SK-N-SH (cell line): Measurements from ENCODE around the gene TRAF1. TPM values are rescaled to one million over a fixed set of nuclear protein-coding genes. Genes with fewer than 3 reads are reported as not detected.

Experiments
- CTCF ChIA-PET: fragments of 300-600, 350-600 bp; formaldehyde crosslinking; extraction: SDS; loops from one replicate; lab custom pipeline; 2021; lab: Yijun Ruan, JAX
- POLR2A ChIA-PET: fragments of 350-600 bp; sonication (Branson Sonifier 250); formaldehyde crosslinking; extraction: SDS; loops from one replicate; lab custom pipeline; 2020; ENCODE audit warnings: antibody characterized with exemption, inconsistent platforms; lab: Yijun Ruan, JAX
- DNase-seq: peaks from one replicate; pipeline ENCODE4 v3.0.0; 2012
- H2AFZ ChIP-seq: fragments of 200-600 bp; sonication (generic); 2 replicates; pipeline ENCODE4 v1.8.1; 2016; ENCODE audit warnings: antibody characterized with exemption, mild to moderate bottlenecking, low read depth
- H3F3A ChIP-seq: fragments of 200-600 bp; sonication (generic); replicated peaks from 2 replicates; pipeline ENCODE3; 2016; ENCODE audit warnings: antibody characterized with exemption, mild to moderate bottlenecking; ENCODE audit not compliant: insufficient read depth
- H3K27ac ChIP-seq, 2 experiments: fragments of 200-500 bp in 1 of 2; fragments of 200-600 bp in 1 of 2; sonication (Bioruptor generic) in 1 of 2; sonication (generic), shearing (Covaris generic) in 1 of 2; 2 replicates each; pipeline versions ENCODE4 v1.5.1 to v1.6.1; 2014 to 2016; ENCODE audit warnings: low read depth in 2 of 2, inconsistent platforms in 1 of 2, low read length in 1 of 2, mild to moderate bottlenecking in 1 of 2, mixed read lengths in 1 of 2
- H3K27me3 ChIP-seq: fragments of 200-600 bp; sonication (generic), shearing (Covaris generic); 2 replicates; pipeline ENCODE4 v1.6.1; 2016; ENCODE audit warnings: mixed run types; ENCODE audit not compliant: insufficient read depth
- H3K36me3 ChIP-seq, 2 experiments: fragments of 200-500 bp in 1 of 2; fragments of 200-600 bp in 1 of 2; sonication (Bioruptor generic) in 1 of 2; sonication (generic) in 1 of 2; replicated peaks in 1 of 2; 2 replicates each; pipeline versions ENCODE3 to v1.5.1; 2014 to 2016; ENCODE audit warnings: low read length in 1 of 2, mild to moderate bottlenecking in 1 of 2; ENCODE audit not compliant: insufficient read depth in 2 of 2, control insufficient read depth in 1 of 2
- H3K4me1 ChIP-seq, 2 experiments: fragments of 200-500 bp in 1 of 2; fragments of 200-600 bp in 1 of 2; sonication (Bioruptor generic) in 1 of 2; sonication (generic), shearing (Covaris generic) in 1 of 2; 2 replicates each; pipeline versions ENCODE4 v1.5.1 to v1.6.1; 2014 to 2016; ENCODE audit warnings: low read depth in 1 of 2, low read length in 1 of 2, mixed run types in 1 of 2; ENCODE audit not compliant: insufficient read depth in 2 of 2, control insufficient read depth in 1 of 2
- H3K4me2 ChIP-seq: fragments of 200-600 bp; sonication (generic), shearing (Covaris generic); 2 replicates; pipeline ENCODE4 v1.6.1; 2017; ENCODE audit warnings: mixed run types
- H3K4me3 ChIP-seq, 2 experiments: fragments of 200-500 bp in 1 of 2; fragments of 200-600 bp in 1 of 2; sonication (Bioruptor generic) in 1 of 2; sonication (generic), shearing (Covaris generic) in 1 of 2; 2 replicates each; pipeline versions ENCODE4 v1.5.1 to v1.8.1; 2014 to 2016; ENCODE audit warnings: low read depth in 2 of 2, inconsistent platforms in 1 of 2, low read length in 1 of 2, mild to moderate bottlenecking in 1 of 2, mixed read lengths in 1 of 2, moderate library complexity in 1 of 2
- H3K79me2 ChIP-seq: fragments of 200-600 bp; sonication (generic); 2 replicates; pipeline ENCODE4 v1.8.1; 2017; ENCODE audit warnings: mild to moderate bottlenecking; ENCODE audit not compliant: insufficient read depth
- H3K9ac ChIP-seq: fragments of 200-600 bp; sonication (generic); 2 replicates; pipeline ENCODE4 v1.6.1; 2017; ENCODE audit warnings: mixed run types
- H3K9me2 ChIP-seq: fragments of 200-600 bp; sonication (generic); 2 replicates; pipeline ENCODE4 v1.6.1; 2017; ENCODE audit warnings: mixed run types
- H3K9me3 ChIP-seq: fragments of 200-600 bp; sonication (generic); 2 replicates; pipeline ENCODE4 v1.6.1; 2017; ENCODE audit warnings: mixed run types, mild to moderate bottlenecking, moderate library complexity
- H4K20me1 ChIP-seq: fragments of 200-600 bp; sonication (generic); 2 replicates; pipeline ENCODE4 v1.6.1; 2017; ENCODE audit warnings: mild to moderate bottlenecking, mixed run types; ENCODE audit not compliant: insufficient read depth
- GATA2 ChIP-seq: sonication (generic); formaldehyde crosslinking; IDR thresholded peaks from 2 replicates; pipeline ENCODE4 v1.5.0; 2020; ENCODE audit warnings: mild to moderate bottlenecking, missing genetic modification reagents
- MEF2A ChIP-seq: IDR thresholded peaks from 2 replicates; pipeline ENCODE4 v1.4.0; 2012; ENCODE audit warnings: low read depth, borderline replicate concordance
- MXI1 ChIP-seq: IDR thresholded peaks from 2 replicates; pipeline ENCODE4 v1.6.1; 2012; ENCODE audit warnings: mild to moderate bottlenecking, low read depth, low read length, improper control_type of control experiment
- SIN3A ChIP-seq: IDR thresholded peaks from 2 replicates; pipeline ENCODE4 v1.6.1; 2012; ENCODE audit warnings: low read depth, mild to moderate bottlenecking, low read length, moderate library complexity, borderline replicate concordance
- TAF1 ChIP-seq: IDR thresholded peaks from 2 replicates; pipeline ENCODE4 v1.6.1; 2012; ENCODE audit warnings: low read depth, mild to moderate bottlenecking, low read length, moderate library complexity, borderline replicate concordance
- WGBS: methylation state at CpG from one replicate; pipeline ENCODE4 v1.1.6; 2017; ENCODE audit warnings: low lambda C conversion rate; 5-methylcytosine and 5-hydroxymethylcytosine counted together
- polyA plus RNA-seq, 3 experiments: library from polyadenylated mRNA; depleted of rRNA; stranded (reverse); fragments of >200 nt; gene quantifications; 2 replicates each; pipeline ENCODE4 v1.2.3, GENCODE V29; 2012
- TF ChIP-seq, protein P1 (sequence below): IDR thresholded peaks from 2 replicates; pipeline ENCODE4 v1.4.0; 2012; ENCODE audit warnings: low read depth, borderline replicate concordance
- TF ChIP-seq, protein P2 (sequence below): IDR thresholded peaks from 2 replicates; pipeline ENCODE4 v1.6.1; 2012; ENCODE audit warnings: mild to moderate bottlenecking, low read depth, low read length, moderate library complexity
- TF ChIP-seq, protein P3 (sequence below): IDR thresholded peaks from 2 replicates; pipeline ENCODE4 v1.4.0; 2012; ENCODE audit warnings: low read depth, borderline replicate concordance
- TF ChIP-seq, protein P4 (sequence below): fragments of 150-350 bp; IDR thresholded peaks from 2 replicates; pipeline ENCODE4 v1.6.1; 2017; ENCODE audit warnings: antibody characterized with exemption, low read length, low read depth, borderline replicate concordance
- TF ChIP-seq, protein P5 (sequence below): IDR thresholded peaks from 2 replicates; pipeline ENCODE4 v1.4.0; 2012; ENCODE audit warnings: low read depth

The TRAF1 gene
- polyA plus RNA-seq, 1 of the 3 experiments (the other 2 are of a cell fraction), result 1.2 TPM

DNA sequence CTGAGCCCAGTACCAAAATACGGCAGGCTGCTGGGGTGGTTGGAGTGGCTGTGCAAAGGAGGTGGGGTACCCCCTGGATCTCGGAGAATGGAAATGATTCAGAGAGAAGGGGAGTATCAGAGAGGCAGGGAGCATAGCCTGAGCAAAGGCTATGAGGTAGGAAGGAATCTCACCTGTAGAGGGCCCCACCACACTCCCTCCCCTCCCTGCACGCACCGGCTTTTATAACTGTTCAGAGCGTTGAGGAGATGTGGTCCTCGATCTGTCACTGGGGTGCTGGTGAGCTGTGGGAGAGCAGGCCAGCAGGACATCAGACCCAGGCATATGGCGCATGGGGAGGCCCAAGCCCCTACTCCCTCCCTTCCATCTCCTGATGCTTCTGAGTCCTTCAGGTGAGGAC lies 62.8 kb downstream of the TRAF1 start:
- Histone ChIP-seq H2AFZ (no peak overlapping the region), H3K4me3 (no peak overlapping the region), H3K27ac (no peak overlapping the region; a peak in 1 of 4 replicates), H3K9me2 (no peaks in the 10 kb centered on the region), H3K9me3 (no peaks in the 10 kb centered on the region), H3K36me3 (peaks cover 0 to 58% of the 10 kb centered on the region in 2 experiments), H4K20me1 (no peaks in the 10 kb centered on the region), H3F3A (peaks cover 3% of the 10 kb centered on the region), H3K4me2 (no peak overlapping the region), H3K4me1 (no peaks in the 10 kb centered on the region), H3K9ac (no peak overlapping the region), H3K27me3 (no peaks in the 10 kb centered on the region), H3K79me2 (no peaks in the 10 kb centered on the region)
- no peak for DNase-seq
- 100% methylated on average over 5 of the region's 7 CpGs for WGBS
- TF ChIP-seq, protein P1, sequence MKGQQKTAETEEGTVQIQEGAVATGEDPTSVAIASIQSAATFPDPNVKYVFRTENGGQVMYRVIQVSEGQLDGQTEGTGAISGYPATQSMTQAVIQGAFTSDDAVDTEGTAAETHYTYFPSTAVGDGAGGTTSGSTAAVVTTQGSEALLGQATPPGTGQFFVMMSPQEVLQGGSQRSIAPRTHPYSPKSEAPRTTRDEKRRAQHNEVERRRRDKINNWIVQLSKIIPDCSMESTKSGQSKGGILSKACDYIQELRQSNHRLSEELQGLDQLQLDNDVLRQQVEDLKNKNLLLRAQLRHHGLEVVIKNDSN, result no peak
- TF ChIP-seq, protein P2, sequence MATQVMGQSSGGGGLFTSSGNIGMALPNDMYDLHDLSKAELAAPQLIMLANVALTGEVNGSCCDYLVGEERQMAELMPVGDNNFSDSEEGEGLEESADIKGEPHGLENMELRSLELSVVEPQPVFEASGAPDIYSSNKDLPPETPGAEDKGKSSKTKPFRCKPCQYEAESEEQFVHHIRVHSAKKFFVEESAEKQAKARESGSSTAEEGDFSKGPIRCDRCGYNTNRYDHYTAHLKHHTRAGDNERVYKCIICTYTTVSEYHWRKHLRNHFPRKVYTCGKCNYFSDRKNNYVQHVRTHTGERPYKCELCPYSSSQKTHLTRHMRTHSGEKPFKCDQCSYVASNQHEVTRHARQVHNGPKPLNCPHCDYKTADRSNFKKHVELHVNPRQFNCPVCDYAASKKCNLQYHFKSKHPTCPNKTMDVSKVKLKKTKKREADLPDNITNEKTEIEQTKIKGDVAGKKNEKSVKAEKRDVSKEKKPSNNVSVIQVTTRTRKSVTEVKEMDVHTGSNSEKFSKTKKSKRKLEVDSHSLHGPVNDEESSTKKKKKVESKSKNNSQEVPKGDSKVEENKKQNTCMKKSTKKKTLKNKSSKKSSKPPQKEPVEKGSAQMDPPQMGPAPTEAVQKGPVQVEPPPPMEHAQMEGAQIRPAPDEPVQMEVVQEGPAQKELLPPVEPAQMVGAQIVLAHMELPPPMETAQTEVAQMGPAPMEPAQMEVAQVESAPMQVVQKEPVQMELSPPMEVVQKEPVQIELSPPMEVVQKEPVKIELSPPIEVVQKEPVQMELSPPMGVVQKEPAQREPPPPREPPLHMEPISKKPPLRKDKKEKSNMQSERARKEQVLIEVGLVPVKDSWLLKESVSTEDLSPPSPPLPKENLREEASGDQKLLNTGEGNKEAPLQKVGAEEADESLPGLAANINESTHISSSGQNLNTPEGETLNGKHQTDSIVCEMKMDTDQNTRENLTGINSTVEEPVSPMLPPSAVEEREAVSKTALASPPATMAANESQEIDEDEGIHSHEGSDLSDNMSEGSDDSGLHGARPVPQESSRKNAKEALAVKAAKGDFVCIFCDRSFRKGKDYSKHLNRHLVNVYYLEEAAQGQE, result no peak
- TF ChIP-seq MEF2A (no peak), GATA2 (no peak)
- ChIA-PET POLR2A (interaction anchor here (1.1 kb wide), 1 partner anchor 11 kb away, joined by 4 read pairs; no protein-coding TSS in a partner anchor), CTCF (interaction anchor here (0.9 to 1.6 kb wide), 3 partner anchors 9 to 97 kb away, joined by 3 to 5 read pairs (median 3); no protein-coding TSS in a partner anchor)

DNA sequence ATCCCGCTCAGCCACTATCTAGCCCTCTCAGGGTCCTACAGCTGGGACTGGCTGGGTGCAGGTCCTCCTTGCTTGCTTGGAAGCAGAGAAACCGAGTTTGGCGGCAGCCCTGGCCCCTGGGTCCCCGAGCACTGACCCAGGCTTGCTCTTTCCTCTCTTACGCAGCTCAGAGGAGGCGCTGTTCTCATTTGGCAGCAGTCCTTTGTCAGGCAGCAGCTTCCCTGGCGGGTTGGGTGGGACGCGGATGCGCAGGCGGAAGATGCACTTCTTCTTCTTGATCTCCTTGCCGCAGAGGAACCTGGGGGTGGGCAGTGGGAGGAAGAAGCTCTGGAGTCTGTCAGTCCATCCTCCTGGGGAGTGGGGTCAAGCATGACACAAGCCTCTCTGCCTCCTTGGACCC lies 64.1 kb downstream of the TRAF1 start:
- TF ChIP-seq, protein P3, sequence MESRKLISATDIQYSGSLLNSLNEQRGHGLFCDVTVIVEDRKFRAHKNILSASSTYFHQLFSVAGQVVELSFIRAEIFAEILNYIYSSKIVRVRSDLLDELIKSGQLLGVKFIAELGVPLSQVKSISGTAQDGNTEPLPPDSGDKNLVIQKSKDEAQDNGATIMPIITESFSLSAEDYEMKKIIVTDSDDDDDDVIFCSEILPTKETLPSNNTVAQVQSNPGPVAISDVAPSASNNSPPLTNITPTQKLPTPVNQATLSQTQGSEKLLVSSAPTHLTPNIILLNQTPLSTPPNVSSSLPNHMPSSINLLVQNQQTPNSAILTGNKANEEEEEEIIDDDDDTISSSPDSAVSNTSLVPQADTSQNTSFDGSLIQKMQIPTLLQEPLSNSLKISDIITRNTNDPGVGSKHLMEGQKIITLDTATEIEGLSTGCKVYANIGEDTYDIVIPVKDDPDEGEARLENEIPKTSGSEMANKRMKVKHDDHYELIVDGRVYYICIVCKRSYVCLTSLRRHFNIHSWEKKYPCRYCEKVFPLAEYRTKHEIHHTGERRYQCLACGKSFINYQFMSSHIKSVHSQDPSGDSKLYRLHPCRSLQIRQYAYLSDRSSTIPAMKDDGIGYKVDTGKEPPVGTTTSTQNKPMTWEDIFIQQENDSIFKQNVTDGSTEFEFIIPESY, result no peak
- no peak for TF ChIP-seq SIN3A
- TF ChIP-seq, protein P4, sequence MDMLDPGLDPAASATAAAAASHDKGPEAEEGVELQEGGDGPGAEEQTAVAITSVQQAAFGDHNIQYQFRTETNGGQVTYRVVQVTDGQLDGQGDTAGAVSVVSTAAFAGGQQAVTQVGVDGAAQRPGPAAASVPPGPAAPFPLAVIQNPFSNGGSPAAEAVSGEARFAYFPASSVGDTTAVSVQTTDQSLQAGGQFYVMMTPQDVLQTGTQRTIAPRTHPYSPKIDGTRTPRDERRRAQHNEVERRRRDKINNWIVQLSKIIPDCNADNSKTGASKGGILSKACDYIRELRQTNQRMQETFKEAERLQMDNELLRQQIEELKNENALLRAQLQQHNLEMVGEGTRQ, result no peak
- no peak for TF ChIP-seq GATA2
- TF ChIP-seq TAF1, result no peak
- TF ChIP-seq MXI1, result no peak
- TF ChIP-seq, protein P5, sequence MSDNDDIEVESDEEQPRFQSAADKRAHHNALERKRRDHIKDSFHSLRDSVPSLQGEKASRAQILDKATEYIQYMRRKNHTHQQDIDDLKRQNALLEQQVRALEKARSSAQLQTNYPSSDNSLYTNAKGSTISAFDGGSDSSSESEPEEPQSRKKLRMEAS, result no peak
- Histone ChIP-seq H3K4me2 (no peak overlapping the region), H3K27me3 (no peaks in the 10 kb centered on the region), H3K9me3 (no peaks in the 10 kb centered on the region), H3F3A (no peaks in the 10 kb centered on the region), H3K27ac (no peak overlapping the region), H3K4me3 (no peak overlapping the region), H2AFZ (no peak overlapping the region), H3K4me1 (peaks cover 0 to 7% of the 10 kb centered on the region in 2 experiments; a peak in 1 of 4 replicates), H3K9me2 (no peaks in the 10 kb centered on the region), H3K36me3 (peaks cover 0 to 61% of the 10 kb centered on the region in 2 experiments), H3K9ac (no peak overlapping the region), H4K20me1 (no peaks in the 10 kb centered on the region), H3K79me2 (no peaks in the 10 kb centered on the region)
- POLR2A ChIA-PET, result interaction anchor here (1.1 kb wide), 1 partner anchor 10 kb away, joined by 4 read pairs; no protein-coding TSS in a partner anchor
- CTCF ChIA-PET, result interaction anchor here (1.1 to 1.6 kb wide), 2 partner anchors 11 to 198 kb away, joined by 3 to 5 read pairs; no protein-coding TSS in a partner anchor
- 97% methylated on average over 11 of the region's 12 CpGs for WGBS
- DNase-seq, result no peak
